Islet precursor cell (in vitro differentiated cells): ENCODE measurements around the gene HCN3.
"Not testable (repeated sequence)": the region's sequence is repeated elsewhere in the genome, so short reads cannot be mapped to it uniquely, and the experiment has no call there.

ENCODE experiments used
- DNase-seq: peaks from one replicate; pipeline ENCODE4 v3.0.0-alpha.2; 2018

The HCN3 gene

DNA sequence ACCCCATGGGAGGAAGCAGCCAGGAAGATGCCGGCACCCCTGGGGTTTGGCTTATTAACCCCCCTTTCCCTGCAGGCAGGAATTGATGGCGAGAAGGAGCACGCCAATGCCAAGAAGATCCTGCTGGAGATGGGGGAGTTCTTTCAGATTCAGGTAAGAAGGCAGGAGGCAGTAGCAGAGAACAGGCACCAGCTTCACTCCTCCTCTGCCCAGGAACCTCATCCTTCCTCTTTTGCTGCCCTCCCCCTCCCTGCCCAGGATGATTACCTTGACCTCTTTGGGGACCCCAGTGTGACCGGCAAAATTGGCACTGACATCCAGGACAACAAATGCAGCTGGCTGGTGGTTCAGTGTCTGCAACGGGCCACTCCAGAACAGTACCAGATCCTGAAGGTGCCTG is 42.3 kb downstream of the HCN3 start:
- no peak for DNase-seq

DNA sequence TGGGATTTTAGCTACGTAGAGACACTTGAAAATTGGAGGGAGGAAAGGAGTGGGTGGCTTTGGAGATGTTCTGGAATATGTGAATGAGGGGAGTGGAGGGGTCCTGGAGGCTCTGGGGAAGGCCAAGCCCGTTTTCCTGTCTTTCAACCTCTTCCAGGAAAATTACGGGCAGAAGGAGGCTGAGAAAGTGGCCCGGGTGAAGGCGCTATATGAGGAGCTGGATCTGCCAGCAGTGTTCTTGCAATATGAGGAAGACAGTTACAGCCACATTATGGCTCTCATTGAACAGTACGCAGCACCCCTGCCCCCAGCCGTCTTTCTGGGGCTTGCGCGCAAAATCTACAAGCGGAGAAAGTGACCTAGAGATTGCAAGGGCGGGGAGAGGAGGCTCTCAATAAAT is 43.0 kb downstream of the HCN3 start:
- DNase-seq, result no peak

DNA sequence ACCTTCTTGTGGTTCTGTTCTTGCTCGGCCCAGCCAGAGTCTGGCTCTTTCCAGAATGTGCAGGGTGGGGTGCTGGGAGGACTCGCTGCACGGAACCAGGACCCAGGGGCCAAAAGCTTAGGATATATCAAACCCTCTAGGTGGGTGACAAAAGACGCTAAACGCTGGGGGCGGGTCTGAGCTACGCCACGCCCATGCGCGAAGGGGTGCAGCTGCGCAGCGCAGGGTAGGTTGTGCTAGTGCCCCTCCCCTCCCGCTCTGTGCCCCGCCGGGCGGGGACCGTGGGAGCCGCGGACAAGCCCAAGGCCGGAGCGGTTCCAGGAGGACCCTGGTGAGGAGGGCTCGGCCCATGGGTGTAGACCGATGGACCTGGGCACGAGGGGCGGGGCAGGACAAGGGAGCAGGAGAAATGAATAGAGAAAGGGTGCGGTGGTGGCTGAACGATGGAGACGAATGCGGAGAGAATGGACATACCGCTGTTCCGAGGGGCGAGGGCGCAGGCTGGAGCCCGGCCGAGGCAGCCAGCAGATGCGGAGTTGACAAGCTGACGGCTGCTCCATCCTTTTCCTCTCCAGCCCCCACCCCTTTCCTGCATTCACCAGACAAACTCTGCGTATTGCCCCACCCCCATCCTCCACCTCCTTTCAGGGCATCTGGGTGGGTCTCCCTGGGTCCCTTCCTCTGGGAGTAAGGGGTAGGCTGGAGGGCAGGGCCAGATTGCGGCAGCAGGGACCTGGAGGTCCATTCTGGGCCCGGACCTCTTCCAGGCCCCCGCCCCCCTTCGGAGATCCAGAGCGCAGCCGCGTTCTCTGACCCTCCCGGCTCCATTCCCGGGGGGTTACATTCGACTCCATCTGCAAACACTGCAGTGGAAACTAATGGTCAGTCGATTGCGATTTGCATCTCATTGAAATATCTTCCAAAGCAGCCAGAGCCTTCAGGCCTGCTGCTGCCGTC is 43.7 kb downstream of the HCN3 start, which contains the start of gene RUSC1:
RUSC1 (plus strand) TSS at position 234 of the 957 bp plus-strand sequence. CDS start 880 bp downstream, outside the sequence.
- DNase-seq, result peak; percentile 77

DNA sequence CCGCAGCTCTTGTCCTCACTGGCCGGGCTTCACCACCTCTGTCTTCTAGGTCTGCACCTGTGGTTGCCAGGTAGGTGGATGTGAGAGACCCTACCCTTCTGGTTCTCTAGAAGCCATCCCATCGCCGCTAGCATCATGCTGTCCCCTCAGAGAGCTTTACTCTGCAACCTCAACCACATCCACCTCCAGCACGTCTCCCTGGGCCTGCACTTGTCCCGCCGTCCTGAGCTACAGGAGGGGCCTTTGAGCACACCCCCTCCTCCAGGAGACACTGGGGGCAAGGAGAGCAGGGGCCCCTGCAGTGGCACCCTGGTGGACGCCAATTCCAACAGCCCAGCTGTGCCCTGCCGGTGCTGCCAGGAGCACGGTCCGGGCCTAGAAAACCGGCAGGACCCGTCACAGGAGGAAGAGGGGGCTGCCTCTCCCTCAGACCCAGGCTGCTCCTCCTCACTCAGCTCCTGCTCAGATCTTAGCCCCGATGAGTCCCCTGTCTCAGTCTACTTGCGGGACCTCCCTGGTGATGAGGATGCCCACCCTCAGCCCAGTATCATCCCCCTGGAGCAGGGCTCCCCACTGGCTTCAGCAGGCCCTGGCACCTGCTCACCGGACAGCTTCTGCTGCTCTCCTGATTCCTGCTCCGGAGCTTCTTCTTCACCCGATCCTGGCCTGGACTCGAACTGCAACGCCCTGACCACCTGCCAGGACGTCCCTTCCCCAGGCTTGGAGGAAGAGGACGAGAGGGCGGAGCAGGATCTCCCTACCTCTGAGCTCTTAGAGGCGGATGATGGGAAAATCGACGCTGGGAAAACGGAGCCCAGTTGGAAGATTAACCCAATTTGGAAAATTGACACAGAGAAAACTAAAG is 44.6 kb downstream of the HCN3 start:
- peak; percentile 59 for DNase-seq

DNA sequence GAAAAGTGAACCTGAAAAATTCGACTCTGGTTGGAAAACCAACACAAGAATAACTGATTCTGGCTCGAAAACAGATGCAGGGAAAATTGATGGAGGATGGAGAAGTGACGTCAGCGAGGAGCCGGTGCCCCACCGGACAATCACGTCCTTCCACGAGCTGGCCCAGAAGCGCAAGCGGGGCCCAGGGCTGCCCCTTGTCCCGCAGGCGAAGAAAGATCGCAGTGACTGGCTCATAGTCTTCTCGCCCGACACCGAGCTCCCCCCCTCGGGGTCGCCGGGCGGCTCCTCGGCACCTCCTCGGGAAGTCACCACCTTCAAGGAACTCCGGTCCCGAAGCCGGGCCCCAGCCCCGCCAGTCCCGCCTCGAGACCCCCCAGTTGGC is 45.3 kb downstream of the HCN3 start:
- DNase-seq, result no peak

DNA sequence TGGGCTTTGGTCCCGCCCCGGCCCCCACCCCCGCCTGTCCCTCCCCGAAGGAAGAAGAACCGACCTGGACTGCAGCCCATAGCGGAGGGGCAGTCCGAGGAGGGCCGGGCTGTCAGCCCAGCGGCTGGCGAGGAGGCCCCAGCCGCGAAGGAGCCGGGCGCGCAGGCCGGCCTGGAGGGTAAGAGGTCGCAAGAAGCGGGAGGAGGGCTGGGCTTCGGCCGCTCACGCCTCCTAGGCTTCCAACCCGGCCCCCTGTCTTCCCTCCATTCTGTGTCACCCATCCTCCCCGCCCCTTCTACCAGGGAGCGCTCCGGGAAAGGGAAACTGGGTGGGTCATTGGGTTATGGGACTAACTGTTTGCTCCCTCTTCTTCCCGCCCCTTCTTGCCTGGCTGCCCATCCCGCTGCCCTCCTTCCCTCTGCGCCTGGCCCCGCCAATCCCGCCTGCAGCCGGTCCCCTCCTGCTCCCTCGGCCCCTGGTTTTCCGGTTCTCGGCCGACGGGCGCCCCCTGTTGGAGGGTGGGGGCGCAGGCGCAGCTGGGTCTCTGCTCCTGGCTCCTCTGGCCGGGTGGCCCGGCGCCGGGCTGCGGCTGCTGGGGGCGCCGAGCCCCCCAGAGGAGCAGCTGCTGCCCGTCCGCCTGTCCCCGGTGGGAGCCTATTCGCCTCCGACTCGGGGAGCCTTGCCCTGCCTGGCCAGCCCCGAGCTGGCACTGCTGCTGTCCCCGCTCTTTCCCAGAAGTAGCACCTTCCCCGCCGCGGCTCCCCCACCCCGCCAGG is 45.9 kb downstream of the HCN3 start:
- DNase-seq, result peak; percentile 99

DNA sequence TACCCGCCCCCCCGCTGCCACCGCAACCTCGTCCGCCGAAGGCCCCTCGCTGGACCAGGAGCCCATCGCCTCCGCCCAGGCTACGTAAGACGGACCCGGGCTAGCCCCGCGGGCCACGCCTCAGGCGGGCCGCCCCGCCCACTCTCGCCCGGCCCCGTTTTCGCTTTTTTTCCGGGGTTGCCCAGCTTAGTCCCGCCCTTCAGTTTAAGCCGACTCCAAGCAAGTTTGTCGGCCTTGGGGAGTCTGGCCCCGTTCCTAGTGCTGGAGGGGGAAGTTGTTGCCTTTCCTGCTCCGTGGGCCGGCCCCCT is 46.4 kb downstream of the HCN3 start:
- DNase-seq, result peak; percentile 94

DNA sequence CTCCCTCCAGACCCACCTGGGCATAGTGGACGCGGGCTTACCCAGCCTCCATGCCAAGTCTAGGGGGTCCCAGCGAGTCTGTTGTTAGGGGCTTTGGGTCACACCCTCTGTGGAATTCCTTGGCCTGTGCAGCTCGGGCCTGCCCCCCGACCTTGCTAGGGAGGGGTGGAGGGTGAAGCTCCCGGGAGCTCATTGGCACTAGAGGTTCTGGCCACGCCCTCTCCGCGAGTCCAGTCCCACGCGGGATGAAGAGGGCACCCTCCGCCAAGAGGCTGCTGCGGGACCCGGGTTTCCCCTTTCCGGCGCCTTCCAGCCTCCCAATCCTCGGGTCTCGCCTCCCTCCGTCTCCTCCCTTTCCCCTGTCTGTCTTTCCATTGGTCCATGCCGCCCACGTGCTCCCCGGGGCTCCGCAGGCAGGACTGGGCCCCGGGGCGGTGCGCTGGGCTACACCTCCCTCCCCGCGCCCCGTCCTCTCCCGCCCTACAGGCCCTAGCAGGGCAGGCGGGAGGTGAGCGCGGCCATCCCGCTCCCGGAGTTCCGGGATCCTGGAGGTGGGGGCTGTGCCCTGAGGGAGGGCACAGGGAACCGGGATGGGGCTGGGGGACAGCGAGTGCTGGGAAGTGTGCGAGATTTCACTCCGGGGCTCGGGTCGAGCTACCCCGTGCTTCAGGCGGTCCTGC is 46.9 kb downstream of the HCN3 start:
- peak; percentile 98 for DNase-seq

DNA sequence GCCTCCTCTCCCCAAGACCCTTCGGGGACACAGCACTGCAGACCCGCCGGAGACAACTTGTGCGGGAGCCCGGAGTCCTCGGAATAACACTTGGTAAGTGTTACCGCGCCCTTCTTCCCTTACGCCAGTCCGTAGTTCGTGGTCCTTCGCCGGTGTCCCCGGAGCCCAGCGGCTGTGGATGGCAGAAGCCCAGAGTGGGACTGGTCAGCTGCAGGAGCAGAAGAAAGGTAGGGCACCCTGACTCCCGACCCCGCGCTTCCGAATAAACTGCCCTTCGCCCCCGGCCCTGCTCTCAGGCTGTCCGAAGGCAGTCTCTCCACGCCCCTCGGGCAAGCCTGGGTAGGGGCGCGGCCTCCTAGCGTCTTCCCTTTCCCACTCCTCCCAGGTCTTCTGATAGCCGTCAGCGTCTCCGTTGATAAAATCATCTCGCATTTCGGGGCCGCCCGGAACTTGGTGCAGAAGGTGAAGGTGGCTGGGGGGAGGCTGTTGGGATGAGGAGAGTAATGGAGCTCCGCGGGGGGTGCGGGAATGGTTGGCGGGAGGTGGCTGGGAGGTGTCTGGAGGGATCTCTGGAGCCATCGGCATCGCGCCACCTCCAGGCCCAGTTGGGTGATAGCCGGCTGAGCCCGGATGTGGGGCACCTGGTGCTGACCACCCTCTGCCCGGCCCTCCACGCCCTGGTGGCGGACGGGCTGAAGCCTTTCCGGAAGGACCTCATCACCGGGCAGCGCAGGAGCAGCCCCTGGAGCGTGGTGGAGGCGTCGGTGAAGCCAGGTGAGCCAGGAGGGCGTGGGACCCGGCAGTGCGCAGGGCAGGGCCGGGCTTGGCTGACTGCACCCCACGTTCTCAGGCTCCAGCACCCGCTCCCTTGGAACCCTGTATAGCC is 47.7 kb downstream of the HCN3 start:
- peak; percentile 86 for DNase-seq

DNA sequence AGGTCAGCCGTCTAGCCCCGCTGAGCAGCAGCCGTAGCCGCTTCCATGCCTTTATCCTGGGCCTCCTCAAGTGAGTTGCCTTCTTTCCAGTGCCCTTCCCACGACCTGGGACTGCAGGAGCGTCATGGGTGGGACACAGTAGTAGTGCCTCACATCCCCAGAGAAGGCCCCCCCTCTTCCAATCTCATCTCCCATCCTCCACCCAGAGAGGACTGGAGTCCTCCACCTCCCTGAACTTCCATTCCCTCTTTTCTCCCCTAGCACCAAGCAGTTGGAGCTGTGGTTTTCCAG is 48.3 kb downstream of the HCN3 start:
- DNase-seq, result no peak

DNA sequence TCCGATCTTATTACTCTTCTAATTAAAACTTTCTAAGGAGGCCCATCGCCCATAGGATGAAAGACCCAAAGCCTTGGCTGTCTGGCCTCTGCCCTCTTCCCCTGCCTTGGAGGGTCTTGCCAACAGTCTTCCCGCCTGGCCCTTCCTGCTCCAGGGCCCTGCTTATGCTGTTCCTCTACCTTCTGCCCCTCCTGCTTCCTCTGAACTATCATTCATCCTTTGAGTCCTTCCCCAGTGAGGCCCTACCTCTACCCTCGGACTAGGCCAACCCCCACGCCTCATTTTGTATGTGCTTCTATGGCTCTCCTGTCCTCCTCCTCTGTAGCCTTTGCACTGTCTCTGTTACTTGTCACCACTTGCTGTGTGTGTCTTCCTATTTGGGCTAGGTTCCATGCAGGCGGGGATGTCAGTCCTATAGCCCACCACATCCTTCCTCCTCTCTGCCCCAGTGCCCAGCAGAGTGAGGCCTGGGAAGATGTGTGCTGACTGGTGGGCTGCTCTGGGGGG is 48.8 kb downstream of the HCN3 start:
- DNase-seq, result no peak

DNA sequence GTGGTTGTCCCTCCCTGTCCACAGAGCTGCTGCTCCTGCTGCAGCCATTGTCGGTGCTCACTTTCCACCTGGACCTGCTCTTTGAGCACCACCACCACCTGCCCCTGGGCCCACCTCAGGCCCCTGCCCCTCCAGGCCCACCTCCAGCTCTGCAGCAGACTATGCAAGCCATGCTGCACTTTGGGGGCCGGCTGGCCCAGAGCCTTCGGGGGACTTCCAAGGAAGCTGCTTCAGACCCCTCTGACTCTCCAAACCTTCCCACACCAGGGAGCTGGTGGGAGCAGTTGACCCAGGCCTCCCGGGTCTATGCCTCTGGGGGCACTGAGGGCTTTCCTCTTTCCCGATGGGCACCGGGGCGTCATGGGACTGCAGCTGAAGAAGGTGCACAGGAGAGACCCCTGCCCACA is 49.4 kb downstream of the HCN3 start:
- DNase-seq, result no peak

DNA sequence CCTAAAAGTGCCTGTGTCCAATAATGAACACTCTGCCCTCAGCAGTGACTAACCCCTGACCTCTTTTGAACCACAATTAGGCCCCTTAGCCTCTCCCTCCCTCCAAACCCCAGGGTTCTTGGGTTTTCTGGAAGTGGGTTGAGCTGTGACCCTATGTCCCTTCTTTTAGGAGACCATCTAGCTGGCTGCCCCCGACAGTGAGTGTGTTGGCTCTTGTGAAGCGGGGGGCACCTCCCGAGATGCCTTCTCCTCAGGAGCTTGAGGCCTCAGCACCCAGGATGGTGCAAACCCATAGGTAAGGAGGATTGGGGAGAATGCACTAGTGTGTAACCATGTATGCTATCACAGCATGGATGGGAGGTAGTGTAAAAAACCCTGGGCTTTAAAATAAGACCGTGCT is 50.7 kb downstream of the HCN3 start:
- no peak for DNase-seq

DNA sequence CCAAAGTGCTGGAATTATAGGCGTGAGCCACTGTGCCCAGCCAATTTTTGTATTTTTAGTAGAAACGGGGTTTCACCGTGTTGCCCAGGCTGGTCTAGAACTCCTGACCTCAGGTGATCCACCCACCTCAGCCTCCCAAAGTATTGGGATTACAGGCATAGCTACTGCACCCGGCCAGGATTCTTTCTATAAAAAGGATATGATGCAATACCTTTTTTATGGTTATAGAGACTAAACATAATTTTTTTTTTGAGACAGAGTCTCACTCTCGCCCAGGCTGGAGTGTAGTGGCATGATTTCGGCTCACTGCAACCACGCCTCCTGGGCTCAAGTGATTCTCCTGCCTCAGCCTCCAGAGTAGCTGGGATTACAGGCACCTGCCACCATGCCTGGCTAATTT is 51.6 kb downstream of the HCN3 start:
- not testable (repeated sequence) for DNase-seq

DNA sequence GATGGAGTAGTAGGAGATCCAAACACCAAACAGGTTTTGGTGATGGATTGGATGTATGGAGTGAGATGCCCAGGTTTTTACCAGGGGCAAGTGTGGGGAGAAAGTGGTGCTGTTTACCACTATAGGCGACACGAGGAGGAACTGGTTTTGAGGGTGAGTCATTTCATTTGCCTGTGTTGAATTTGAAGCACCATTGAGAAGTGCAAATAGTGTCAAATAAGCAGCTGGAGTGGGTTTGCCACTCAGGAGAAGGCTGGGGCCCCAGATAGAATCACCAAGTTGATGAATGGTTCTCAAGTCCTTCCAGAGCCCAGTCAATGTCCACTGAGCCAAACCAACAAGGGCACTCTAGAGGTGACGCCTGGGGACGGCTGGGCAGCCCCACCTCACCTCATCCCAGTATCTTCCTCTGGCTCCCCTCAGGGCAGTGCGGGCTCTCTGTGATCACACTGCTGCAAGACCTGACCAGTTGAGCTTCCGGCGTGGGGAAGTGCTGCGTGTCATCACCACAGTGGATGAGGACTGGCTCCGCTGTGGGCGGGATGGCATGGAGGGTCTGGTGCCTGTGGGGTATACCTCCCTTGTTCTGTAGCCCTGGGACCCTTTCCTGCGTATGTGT is 52.8 kb downstream of the HCN3 start:
- DNase-seq, result no peak

DNA sequence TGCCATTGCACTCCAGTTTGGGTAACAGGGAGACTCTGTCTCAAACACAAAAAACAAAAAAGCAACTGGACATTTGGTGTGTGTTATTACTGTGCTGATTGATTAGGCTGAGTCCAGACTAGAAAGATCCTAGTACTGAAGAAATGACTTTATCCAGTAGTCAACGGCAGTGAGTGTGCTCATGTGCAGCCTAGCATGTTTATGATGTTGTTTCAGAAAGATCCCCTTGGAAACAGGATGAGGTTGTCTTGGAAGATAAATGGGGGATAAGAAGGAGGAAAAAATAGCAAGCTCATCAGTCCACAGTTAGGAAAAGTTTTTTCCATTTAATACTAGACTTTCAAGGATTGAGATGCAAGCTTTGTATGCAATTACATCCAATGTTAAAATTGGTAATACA is 57.7 kb downstream of the HCN3 start:
- DNase-seq, result no peak
